A549 (cell line): Measurements from ENCODE around the gene PIBF1.

Experiments used
- ATOH8 ChIP-seq: fragments of 250-450 bp; sonication (Bioruptor Pico); IDR thresholded peaks from 2 replicates; pipeline ENCODE4 v1.5.0; 2020; ENCODE audit warnings: low read depth, mild to moderate bottlenecking, moderate library complexity
- CTCF ChIP-seq: fragments of >200 bp; sonication (Bioruptor Twin); formaldehyde crosslinking; IDR thresholded peaks from 3 replicates; pipeline ENCODE4 v1.5.1; 2016
- ELK1 ChIP-seq: fragments of 150-350 bp; IDR thresholded peaks from 2 replicates; pipeline ENCODE4 v1.6.1; 2014; ENCODE audit warnings: low read depth, mild to moderate bottlenecking, low read length
- HOXA7 ChIP-seq: fragments of 250-450 bp; sonication (Bioruptor Pico); IDR thresholded peaks from 2 replicates; pipeline ENCODE4 v1.5.0; 2020; ENCODE audit warnings: mild to moderate bottlenecking, moderate library complexity
- JUN ChIP-seq, 2 experiments: fragments of >200 bp; sonication (Bioruptor Twin); formaldehyde crosslinking; IDR thresholded peaks; 2 replicates in 1 of 2; 3 replicates in 1 of 2; pipeline ENCODE4 v1.6.1; 2016 to 2017
- MAZ ChIP-seq: fragments of 150-350 bp; IDR thresholded peaks from 2 replicates; pipeline ENCODE4 v1.6.1; 2014; ENCODE audit warnings: antibody characterized with exemption, low read depth, low read length, borderline replicate concordance
- MYC ChIP-seq: IDR thresholded peaks from 2 replicates; pipeline ENCODE4 v1.6.1; 2012; ENCODE audit warnings: mild to moderate bottlenecking, inconsistent platforms, low read length, improper control_type of control experiment, borderline replicate concordance
- PHF8 ChIP-seq: fragments of 200-600 bp; sonication (generic); IDR thresholded peaks from 2 replicates; pipeline ENCODE4 v1.6.1; 2016; ENCODE audit warnings: low read depth, mild to moderate bottlenecking, antibody characterized with exemption, moderate library complexity, borderline replicate concordance
- POLR2A ChIP-seq: IDR thresholded peaks from 2 replicates; pipeline ENCODE4 v1.6.1; 2012; ENCODE audit warnings: mild to moderate bottlenecking, low read length
- POLR2AphosphoS2 ChIP-seq: conservative IDR thresholded peaks from 2 replicates; pipeline ENCODE4 v1.6.1; 2012; ENCODE audit warnings: low read length, improper control_type of control experiment, inconsistent platforms
- RARB ChIP-seq: fragments of 250-450 bp; sonication (Bioruptor Pico); IDR thresholded peaks from 2 replicates; pipeline ENCODE4 v1.8.0; 2021; ENCODE audit warnings: mild to moderate bottlenecking, moderate library complexity
- REST ChIP-seq: fragments of 200-600 bp; sonication (generic); IDR thresholded peaks from 2 replicates; pipeline ENCODE4 v1.6.1; 2016; ENCODE audit warnings: antibody characterized with exemption, mild to moderate bottlenecking, moderate library complexity
- ZFP36 ChIP-seq: fragments of 450-650 bp; IDR thresholded peaks from 2 replicates; pipeline ENCODE4 v1.6.1; 2014; ENCODE audit warnings: borderline replicate concordance; ENCODE audit not compliant: partially characterized antibody
- ZNF302 ChIP-seq: fragments of 250-450 bp; sonication (Bioruptor Pico); IDR thresholded peaks from 2 replicates; pipeline ENCODE4 v1.9.0; 2021; ENCODE audit warnings: inconsistent platforms, mild to moderate bottlenecking, moderate library complexity

GRCh38 chr13:73058432-73058735 is 276.5 kb downstream of the PIBF1 start:
- no peak for TF ChIP-seq CTCF
- TF ChIP-seq ZNF302: no peak
- no peak for TF ChIP-seq ZFP36
- TF ChIP-seq POLR2AphosphoS2: no peak
- TF ChIP-seq REST: no peak
- TF ChIP-seq PHF8: no peak
- no peak for TF ChIP-seq JUN (IDR thresholded peaks at IDR 0.05)
- no peak for TF ChIP-seq MYC
- no peak for TF ChIP-seq POLR2A
- TF ChIP-seq ATOH8 (CRISPR knock-in tag): no peak
- no peak for TF ChIP-seq HOXA7
- TF ChIP-seq MAZ: no peak
- TF ChIP-seq RARB (CRISPR knock-in tag): no peak
- TF ChIP-seq ELK1: no peak
